ENCODE results near the gene AHDC1. TPM values are rescaled to one million over a fixed set of nuclear protein-coding genes. Genes with fewer than 3 reads are reported as not detected.
"Not testable (repeated sequence)": the region's sequence is repeated elsewhere in the genome, so short reads cannot be mapped to it uniquely, and the experiment has no call there.

Gene AHDC1
- total RNA-seq, 1 experiment from 2014 or later = 3.4 TPM

DNA sequence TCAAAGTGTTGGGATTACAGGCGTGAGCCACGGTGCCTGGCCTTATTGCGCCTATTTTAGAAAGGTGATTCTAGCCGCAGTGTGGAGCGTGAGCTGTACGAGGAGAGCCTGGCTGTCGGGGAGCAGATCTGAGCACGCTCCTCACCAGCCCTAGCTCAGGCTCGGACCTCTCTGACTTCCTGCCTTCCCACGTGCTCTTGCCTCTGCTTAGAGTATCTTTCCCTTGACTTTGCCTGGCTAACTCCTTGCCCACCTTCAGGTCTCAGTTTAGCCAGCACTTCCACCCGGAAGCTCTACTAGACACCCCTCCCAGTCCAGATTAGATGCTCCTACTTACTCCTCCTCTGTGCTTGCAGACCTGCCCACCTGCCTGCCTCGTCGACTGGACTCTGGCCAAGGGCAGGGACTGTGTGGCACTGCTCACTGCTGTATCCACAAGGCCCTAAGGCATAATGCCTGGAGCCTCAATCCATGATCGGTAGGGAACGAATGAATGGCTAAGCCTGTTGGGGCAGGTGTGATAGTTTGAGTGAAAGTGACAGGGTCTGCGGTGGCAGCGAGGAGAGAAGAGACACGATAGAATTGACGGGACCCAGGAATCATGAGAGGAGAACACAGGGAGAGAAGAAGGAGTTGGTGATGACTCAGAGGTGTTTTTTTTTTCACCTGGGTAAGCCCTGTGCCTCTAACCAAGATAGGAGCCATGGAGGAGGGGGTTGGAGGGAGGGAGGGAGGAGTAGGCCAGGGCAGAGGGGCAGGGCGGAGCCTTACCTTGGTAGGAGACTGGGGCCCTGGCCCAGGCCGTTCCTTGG, 85.8 kb downstream of the AHDC1 start:
- DNase-seq (ENCODE audit: low spot score) = no peak

GRCh38 chr1:27517301-27517700, 86.6 kb downstream of the AHDC1 start:
- no peak for DNase-seq (ENCODE audit: low spot score)

- DNase-seq (ENCODE audit: low spot score) = no peak
Observed at GRCh38 chr1:27515626-27516025, 88.3 kb downstream of the AHDC1 start.

- DNase-seq (ENCODE audit: low spot score) = no peak
Observed at GRCh38 chr1:27513958-27514357, 90.0 kb downstream of the AHDC1 start.

- no peak for DNase-seq (ENCODE audit: low spot score)
Observed at GRCh38 chr1:27513528-27513927, 90.4 kb downstream of the AHDC1 start.

- no peak for DNase-seq (ENCODE audit: low spot score)
Observed at GRCh38 chr1:27509127-27510080, 94.5 kb downstream of the AHDC1 start.

DNA sequence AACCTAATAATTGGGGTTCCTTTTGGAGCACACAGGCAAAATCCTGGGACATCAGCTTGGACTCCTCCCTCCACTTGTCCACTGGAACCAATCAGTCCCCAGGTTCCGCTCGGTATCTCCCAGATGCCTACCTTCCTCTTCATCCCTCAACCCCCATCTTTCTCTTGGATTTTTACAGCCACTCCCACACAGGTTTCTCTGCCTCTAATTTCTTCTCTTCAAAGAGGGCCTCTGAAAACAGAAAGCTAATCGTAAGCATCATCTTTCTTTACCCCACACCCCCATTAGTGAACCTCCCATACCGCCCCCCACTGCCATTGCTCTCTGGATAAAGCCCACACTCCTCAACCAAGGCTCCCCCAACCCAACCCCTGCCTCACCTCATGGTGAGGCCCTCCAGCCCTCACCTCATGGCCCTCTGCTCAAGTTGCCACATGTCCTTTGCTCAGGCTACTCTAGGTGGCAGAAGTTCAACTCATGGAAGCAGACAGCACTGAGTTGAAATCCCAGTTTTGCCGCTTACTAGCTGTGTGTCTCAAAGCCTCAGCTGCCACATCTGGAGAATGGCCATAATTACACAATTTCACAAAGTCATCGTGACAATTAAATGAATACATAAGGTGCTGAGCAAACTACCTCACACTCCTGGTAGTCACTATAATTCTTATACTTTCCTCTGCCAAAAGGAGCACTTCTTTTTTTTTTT, 95.8 kb downstream of the AHDC1 start:
- DNase-seq (ENCODE audit: low spot score) = no peak

DNA sequence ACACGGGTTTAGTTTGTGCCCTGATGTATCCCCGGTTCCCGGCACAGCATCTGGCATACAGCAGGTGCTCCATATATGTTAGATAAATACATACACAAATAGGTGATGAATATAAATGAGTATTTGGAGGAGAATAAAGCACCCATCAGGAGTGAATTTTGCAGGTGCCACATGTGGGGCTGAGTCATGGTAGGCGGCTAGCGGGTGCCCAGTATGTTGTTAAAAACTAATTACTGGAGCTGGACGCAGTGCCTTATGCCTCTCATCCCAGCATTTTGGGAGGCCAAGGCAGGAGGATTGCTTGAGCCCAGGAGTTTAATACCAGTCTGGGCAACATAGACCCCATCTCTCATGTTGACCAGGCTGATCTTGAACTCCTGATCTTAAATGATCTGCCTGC, 97.2 kb downstream of the AHDC1 start:
- no peak for DNase-seq (ENCODE audit: low spot score)

GRCh38 chr1:27505420-27505680, 98.6 kb downstream of the AHDC1 start:
- no peak for DNase-seq (ENCODE audit: low spot score)

DNA sequence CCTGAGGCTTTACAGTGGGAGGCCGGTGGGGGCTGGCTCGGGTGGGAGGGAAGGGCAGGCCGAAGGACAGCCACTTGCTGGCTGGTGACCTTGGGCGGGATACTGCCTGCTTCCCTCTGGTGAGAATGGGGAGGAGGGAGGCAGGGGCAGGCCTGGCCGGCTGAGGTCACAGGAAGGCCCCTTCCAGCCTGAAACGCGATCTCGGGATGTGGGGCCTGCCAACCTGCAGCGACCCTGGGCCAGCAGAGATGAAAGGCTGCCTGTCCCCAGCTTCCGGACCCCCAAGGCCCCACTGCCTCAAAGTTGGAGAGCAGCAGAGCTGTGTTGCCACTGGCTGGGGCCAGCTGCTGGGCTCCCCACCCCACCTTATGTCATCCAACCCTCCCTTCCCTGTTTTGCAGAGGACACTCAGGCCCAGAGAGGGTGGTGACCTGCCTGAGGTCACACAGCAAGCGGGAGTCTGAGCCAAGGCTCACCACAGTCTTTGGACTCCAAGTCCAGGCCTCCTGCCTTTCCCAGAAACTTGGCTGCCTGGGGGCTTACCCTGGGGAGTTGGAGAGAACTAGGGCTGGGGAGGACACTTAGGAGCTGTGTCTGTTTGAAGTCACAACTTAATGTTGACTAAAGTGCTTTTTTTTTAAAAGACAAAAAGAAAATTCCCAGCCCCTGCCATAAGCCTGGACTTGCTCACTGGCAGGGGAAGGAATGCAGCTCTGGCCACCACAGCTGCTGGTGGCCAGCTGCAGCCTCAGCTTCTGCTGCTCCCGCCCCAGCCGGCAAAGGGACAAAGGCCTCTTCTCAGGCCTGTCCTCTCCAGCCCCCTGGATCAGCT, 99.1 kb downstream of the AHDC1 start:
- no peak for DNase-seq (ENCODE audit: low spot score)

DNA sequence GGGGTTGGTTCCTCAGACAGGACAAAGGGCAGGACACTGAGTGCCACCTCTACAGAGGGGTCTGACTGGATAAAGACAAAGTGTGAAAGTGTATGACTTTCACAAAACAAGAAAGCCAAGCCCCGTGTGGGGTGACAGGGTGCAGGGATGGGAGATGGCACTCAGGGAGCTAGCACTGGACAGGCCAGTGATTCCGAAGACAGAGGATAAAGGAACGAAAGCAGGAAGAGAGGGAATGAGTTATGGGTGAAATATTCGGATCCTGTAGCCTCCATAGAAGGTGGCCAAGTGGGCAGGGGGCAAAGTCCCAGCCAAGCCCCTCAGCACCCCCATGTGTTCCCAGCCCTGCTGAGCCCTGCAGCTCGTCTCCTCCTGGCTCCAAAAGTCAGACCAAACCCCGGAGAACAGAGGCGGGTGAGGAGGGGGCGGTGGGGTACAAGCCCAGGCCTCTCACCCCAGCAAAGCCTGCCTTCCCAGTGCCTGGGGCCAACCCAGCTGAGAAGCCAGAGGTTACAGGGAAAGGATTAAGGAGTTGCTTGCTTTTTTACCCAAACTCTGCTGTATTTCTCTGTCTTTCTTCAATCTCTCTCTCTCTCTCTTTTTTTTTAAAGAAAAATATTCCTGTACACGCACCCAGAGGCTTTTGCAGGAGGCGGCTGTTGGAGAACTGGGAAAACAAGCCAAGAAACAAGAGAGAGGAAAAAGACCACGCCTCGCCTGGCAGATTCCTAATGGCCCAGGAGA, 99.9 kb downstream of the AHDC1 start:
- DNase-seq (ENCODE audit: low spot score) = no peak

DNA sequence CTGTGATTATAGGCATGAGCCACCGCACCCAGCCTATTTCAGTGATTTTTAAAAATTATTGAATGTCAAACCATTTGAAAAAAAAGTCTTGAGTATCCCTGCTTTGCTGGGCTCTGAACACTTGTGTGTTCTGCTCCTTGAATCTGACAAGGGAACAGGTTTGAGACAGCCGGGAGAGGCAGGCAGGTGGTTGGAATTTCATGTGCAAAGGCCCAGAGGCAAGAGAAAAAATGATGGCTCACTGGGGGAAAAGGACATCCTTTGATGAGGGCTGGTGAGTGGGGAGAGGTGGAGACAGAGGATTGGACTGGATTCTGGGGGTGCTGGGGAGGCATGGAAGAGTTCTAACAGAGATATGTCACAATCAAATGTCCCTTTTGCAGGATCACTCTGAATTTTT, 100.9 kb downstream of the AHDC1 start:
- no peak for DNase-seq (ENCODE audit: low spot score)

DNA sequence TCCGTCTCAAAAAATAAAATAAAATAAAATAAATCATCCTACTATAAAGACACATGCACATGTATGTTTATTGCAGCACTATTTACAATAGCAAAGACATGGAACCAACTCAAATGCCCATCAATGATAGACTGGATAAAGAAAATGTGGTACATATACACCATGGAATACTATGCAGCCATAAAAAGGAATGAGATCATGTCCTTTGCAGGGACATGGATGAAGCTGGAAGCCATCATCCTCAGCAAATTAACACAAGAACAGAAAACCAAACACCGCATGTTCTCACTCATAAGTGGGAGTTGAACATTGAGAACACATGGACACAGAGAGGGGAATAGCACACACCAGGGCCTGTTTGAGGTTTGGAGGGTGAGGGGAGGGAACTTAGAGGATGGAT, 102.8 kb downstream of the AHDC1 start:
- DNase-seq (ENCODE audit: low spot score) = not testable (repeated sequence)

- no peak for DNase-seq (ENCODE audit: low spot score)
Observed at GRCh38 chr1:27499142-27499541, 104.8 kb downstream of the AHDC1 start.

DNA sequence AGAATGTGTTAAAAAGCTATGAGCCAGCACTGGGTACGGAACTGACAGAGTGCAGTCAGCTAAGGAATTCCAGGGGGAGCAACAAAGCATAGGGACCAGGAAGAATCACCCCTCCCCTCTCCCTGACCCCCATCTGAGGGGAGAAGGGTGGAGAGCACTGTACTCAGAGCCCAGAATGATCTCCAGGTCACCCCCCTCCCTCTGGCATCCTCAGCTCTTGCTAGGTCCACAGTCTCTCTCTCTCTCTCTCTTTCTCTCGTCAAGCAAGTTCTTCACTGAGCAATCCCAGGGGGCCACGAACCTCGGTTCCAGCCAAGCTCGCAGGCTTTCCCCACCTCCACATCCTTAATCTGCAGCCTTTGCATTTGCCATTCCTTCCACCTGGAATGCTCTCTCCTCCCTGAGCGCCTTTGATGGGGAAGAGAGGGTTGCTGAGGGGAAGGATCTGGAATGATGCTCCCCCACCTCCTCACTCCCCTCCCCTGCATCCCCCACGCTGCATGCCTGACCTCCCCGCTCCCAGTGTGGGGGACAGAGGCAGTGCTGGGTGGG, 107.3 kb downstream of the AHDC1 start:
- no peak for DNase-seq (ENCODE audit: low spot score)

GRCh38 chr1:27492796-27493195, 111.1 kb downstream of the AHDC1 start:
- no peak for DNase-seq (ENCODE audit: low spot score)

GRCh38 chr1:27491748-27492700, 111.9 kb downstream of the AHDC1 start:
- DNase-seq (ENCODE audit: low spot score) = no peak

DNA sequence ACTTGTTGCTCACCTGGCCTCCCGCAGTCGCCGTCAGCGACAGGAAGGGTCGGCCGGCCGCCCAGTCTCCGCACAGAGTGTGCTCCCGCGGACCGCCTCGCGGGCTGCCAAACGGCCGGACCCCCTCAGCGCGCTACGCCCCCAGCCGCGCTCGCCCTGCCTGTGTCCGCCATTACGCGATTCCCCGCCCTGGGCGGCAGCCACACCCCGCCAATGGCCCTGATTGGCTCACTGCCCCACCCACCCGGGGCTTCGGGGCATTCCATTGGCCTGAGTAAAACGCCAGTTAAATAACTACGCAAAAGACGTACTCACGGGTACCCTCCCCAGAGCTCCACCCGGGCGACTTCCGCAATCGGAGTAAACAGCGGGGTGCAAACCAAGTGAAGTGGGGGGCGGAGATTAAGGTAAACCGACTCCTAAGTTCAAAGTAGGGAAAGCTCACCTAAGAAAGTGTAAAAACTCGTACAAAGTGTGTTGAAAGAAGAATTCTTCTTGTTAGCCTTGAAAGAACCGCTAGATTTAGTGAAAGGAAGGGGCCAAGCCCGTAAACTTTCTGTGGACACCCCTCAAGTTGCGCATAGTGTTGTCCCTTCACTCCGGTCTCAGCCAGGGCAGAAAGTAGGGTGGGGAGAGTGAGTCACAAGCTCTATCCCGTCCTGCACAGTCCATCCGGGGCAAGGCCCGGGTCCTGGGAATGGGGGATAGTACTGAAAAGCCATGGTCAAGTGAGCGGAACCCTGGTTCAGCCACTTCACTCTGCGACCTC, 113.8 kb downstream of the AHDC1 start, which contains the start of gene WASF2:
Gene WASF2 (minus strand): TSS at position 195 of the 769 bp plus-strand sequence. CDS start 61,277 bp downstream, outside the sequence.
- peak; percentile 89 for DNase-seq (ENCODE audit: low spot score)
